ENCODE data around the gene PPARA. TPM values are rescaled to one million over a fixed set of nuclear protein-coding genes. Genes with fewer than 3 reads are reported as not detected.
A peak's percentile ranks its signal among the peaks of the same experiment; 100 is the strongest.
"Not testable (repeated sequence)": the region's sequence is repeated elsewhere in the genome, so short reads cannot be mapped to it uniquely, and the experiment has no call there.

The PPARA gene
- total RNA-seq, 2 donors from 2014 or later: 49.6 to 66.2 TPM

- ATAC-seq (no peak), DNase-seq (no peak)
- intact Hi-C loops (cut with DNase I): loop anchor here (1.0 to 5.0 kb wide), 3 partner anchors 174 to 192 kb away; partner anchors contain the start of gene GTSE1 (in 1 of the 2)
Observed at GRCh38 chr22:46122980-46123693, 27.2 kb upstream of the PPARA start.

- ATAC-seq (no peak), DNase-seq (no peak)
- intact Hi-C loops (cut with DNase I): loop anchor here (2.0 to 5.0 kb wide), 2 partner anchors 173 to 191 kb away; partner anchors contain the start of gene GTSE1 (in 1 of the 2)
Observed at GRCh38 chr22:46123694-46124382, 26.5 kb upstream of the PPARA start.

GRCh38 chr22:46124383-46125144 lies 25.8 kb upstream of the PPARA start:
- ATAC-seq: no peak
- intact Hi-C loops (cut with DNase I): loop anchor here in 1 of 2 donors (5.0 kb wide), 1 partner anchor 173 kb away; the partner anchor contains the start of gene GTSE1
- DNase-seq: no peak

- DNase-seq: no peak
- ATAC-seq: no peak
- intact Hi-C loops (cut with DNase I): no loop called here
Observed at GRCh38 chr22:46125311-46125710, 25.0 kb upstream of the PPARA start.

GRCh38 chr22:46125816-46126765 lies 24.2 kb upstream of the PPARA start:
- DNase-seq: no peak
- intact Hi-C loops (cut with DNase I): no loop called here
- ATAC-seq: no peak

GRCh38 chr22:46126853-46127385 lies 23.4 kb upstream of the PPARA start:
- intact Hi-C loops (cut with DNase I): no loop called here
- no peak for ATAC-seq
- no peak for DNase-seq

GRCh38 chr22:46127556-46127955 lies 22.8 kb upstream of the PPARA start:
- ATAC-seq: no peak
- intact Hi-C loops (cut with DNase I): no loop called here
- DNase-seq: no peak

- intact Hi-C loops (cut with DNase I): no loop called here
- ATAC-seq: no peak
- no peak for DNase-seq
Observed at GRCh38 chr22:46128606-46129005, 21.7 kb upstream of the PPARA start.

- ATAC-seq: peak; percentile 25 to 57
- DNase-seq: peak; percentile 70
- intact Hi-C loops (cut with DNase I): no loop called here
Observed at GRCh38 chr22:46129390-46130041, 20.8 kb upstream of the PPARA start.

GRCh38 chr22:46131151-46131587 lies 19.2 kb upstream of the PPARA start:
- no peak for ATAC-seq
- DNase-seq: no peak
- intact Hi-C loops (cut with DNase I): no loop called here

GRCh38 chr22:46132193-46132829 lies 18.0 kb upstream of the PPARA start:
- ATAC-seq; intact Hi-C loops (cut with DNase I); DNase-seq: not testable (repeated sequence)

GRCh38 chr22:46132830-46133587 lies 17.3 kb upstream of the PPARA start:
- no peak for ATAC-seq
- no peak for DNase-seq
- intact Hi-C loops (cut with DNase I): no loop called here

- DNase-seq (peak; percentile 12), ATAC-seq (peak in 1 of 2 donors; percentile 16)
- intact Hi-C loops (cut with DNase I): no loop called here
Observed at GRCh38 chr22:46133588-46133855, 16.8 kb upstream of the PPARA start.

GRCh38 chr22:46134111-46134705 lies 16.1 kb upstream of the PPARA start:
- no peak for DNase-seq
- intact Hi-C loops (cut with DNase I): no loop called here
- no peak for ATAC-seq

GRCh38 chr22:46135611-46136485 lies 14.5 kb upstream of the PPARA start:
- intact Hi-C loops (cut with DNase I): no loop called here
- DNase-seq: peak; percentile 16

More at GRCh38 chr22:46135611-46136485, 14.5 kb upstream of the PPARA start:
- ATAC-seq: peak in 1 of 2 donors; percentile 9

Measured in left cardiac atrium (tissue), 4 donors.